GM21737 (cell line): Measurements from ENCODE around the gene NUP62.

Experiments
- ATAC-seq: cut with Tn5 transposase; IDR thresholded peaks from one replicate; pipeline ENCODE4 v1.9.1; 2021; ENCODE audit warnings: mild to moderate bottlenecking, moderate library complexity; ENCODE audit not compliant: unreplicated experiment

Gene NUP62

GRCh38 chr19:49883094-49883493, 46.2 kb downstream of the NUP62 start:
- no peak for ATAC-seq

DNA sequence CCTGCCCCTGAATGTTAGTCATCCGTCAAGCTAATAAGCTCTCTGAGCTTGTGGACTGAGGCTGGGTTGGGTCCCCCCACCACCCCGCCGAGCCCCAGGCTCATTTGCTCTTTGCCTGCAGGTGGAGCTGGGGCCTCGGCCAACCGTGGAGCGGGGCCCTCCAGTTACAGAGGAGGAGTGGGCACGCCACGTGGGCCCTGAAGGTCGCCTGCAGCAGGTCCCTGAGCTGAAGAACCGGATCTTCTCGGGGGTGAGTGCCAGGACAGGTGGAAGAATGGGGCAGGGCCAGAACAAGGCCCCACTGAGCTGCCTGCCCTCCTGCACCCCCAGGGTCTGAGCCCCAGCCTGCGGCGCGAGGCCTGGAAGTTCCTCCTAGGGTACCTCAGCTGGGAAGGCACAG, 46.7 kb downstream of the NUP62 start:
- no peak for ATAC-seq

- ATAC-seq: no peak
Measured at GRCh38 chr19:49881672-49882394, 47.5 kb downstream of the NUP62 start.

DNA sequence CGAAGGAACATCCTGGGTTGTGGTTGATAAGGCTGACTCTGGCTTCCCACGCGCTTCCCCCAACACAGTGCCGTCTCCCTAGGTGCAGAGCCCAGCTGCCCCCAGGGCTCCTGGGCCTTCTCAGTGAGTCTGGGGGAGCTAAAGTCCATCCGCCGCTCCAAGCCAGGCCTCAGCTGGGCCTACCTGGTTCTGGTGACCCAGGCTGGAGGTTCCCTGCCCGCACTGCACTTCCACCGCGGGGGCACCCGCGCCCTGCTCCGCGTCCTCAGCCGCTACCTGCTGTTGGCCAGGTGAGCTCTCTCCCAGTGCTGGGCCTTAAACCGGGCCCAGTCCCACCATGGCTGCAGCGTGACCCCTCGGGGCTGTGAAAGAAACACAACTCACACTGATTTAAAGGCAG, 48.1 kb downstream of the NUP62 start:
- no peak for ATAC-seq

DNA sequence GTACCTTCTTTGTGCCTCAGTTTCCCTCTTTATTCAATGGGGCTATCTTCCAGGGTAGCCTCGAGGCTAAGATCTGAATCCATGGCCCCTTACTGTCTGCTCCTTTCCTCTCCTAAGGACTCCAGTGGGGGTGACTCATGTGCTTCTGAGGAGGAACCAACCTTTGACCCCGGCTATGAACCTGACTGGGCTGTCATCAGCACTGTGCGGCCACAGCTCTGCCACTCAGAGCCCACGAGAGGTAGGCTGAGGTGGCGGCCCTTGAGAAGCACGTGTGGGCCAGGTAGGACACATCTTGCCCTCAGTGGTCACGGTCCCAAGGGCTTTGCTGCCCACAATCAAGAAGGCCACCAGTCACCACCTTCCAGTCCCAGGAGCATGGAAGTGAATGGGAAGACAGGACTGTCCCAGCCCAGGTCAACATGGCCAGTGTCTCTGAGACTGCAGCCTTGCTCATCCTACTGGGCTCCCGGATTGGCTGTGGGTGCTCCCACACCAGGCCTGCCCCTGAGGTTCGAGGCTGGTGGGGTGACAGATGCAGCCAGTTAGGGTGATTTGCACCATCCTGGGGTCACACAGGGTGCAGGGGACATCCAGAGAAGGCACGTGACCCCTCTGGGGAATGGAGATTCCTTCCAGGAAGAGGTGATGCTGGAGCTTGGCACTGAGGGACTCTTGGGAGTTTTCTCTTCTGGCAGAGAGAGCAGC, 49.0 kb downstream of the NUP62 start:
- no peak for ATAC-seq

DNA sequence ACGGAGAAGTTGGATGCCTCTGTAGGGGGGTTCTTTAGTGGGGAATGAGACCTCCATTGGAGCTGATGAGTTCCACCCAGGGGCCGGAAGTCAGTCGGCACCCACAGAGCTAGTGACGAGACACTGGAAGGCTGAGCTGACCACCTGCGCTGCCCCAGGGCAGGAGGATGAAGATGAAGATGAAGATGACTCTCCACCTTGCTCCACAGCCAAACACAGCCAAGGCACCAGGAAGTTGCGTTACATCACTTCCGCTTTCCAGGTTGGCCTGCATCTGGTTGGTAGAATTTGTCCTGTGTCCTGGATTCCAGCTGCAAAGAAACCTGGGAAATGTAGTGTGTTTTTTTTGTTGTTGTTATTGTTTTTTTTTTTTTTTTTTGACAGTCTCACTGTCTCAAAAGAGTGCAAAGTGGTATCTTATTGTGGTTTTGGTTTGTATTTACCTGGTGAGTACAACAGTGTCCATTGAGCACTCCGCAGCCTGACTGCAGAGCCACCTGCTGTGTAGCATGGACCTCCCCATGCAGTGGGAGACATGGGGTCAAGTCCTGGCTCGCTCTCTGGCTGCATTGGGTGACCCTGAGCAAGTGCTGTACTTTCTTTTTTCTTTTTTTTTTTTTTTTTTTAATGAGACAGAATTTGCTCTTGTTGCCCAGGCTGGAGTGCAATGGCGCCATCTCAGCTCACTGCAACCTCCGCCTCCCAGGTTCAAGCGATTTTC, 49.9 kb downstream of the NUP62 start:
- no peak for ATAC-seq

GRCh38 chr19:49878744-49879070, 50.6 kb downstream of the NUP62 start:
- ATAC-seq: no peak

- ATAC-seq: peak; percentile 46
Measured at GRCh38 chr19:49877879-49878743, 51.2 kb downstream of the NUP62 start.

- ATAC-seq: peak; percentile 56
Measured at GRCh38 chr19:49877020-49877878, 52.1 kb downstream of the NUP62 start, which contains the start of the genes AKT1S1 and TBC1D17. Gene AKT1S1 (minus strand): TSS chr19:49877355. CDS start chr19:49873295, 4,060 bp downstream. Gene TBC1D17 (plus strand): TSS chr19:49877702. CDS start chr19:49877724, 22 bp downstream.

DNA sequence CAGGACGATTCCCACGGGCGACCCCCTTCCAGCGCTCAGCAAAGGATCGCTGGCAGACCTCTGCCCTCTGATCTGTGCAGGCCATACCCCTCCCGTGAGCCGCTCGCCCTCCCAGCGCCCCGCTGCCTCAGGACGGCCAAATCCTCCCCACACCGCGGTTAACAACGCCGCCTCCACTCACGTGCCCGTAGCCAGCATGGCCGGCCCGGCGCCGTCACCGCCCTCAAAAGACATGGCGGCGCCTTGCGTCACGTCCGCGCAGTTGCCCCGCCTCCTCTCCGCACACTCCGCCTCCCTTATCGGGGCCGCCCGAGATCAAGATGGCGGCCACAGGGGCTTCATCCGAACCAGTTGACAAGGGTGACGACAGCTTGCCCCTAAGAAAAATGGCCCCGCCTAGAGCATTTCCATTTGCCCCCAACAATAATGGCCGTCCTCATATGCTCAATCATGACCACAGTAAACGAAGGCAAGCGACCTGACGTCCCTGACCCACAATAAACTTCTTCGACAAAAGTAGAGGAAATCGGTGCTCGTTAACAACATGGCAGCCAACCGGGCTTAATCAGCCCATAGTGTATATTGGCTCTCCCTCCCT, 52.8 kb downstream of the NUP62 start:
- ATAC-seq: peak; percentile 40

DNA sequence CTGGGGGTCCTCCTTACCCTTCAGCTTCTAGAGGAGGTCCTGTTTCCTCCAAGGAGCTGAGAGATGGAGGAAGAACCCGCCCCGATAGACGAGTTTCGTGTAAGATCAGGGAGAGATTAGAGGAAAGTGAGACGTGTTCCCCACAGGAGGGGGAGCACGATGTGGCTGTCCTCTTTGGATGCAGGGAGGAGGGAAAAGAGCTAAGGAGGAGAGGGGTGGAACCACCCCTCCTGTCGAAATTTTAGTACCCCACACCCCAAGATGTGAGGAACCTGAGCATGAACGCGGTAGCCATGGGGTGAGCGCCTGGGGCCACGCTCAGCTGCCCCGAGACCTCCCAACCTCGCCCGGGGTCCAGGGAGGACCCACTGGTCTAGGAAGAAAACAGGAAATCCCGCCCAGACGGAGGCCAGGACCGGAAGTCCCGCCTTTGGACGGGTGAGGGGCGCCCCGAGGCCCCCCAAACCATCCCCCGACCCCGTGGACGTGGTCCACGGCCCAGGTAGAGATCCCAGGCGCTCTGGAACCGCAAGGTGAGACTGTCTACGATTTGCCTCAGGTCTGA, 53.4 kb downstream of the NUP62 start:
- no peak for ATAC-seq

DNA sequence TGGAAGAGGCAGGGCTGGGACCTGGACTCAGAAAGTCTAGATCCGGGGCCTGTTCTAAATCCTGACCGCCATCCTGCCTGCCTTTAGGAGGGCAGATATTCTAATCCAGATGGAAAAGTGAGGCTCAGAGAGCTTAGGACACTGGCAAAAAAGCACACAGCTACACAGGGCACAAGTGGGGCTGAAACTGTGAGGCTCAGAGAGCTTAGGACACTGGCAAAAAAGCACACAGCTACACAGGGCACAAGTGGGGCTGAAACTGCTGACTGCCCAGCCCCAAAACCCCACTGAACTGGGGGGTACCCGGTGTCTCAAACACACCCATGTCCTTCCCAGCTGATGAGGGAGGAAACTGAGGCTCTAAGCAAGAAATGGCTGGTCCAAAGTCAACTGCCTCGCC, 54.1 kb downstream of the NUP62 start:
- no peak for ATAC-seq

DNA sequence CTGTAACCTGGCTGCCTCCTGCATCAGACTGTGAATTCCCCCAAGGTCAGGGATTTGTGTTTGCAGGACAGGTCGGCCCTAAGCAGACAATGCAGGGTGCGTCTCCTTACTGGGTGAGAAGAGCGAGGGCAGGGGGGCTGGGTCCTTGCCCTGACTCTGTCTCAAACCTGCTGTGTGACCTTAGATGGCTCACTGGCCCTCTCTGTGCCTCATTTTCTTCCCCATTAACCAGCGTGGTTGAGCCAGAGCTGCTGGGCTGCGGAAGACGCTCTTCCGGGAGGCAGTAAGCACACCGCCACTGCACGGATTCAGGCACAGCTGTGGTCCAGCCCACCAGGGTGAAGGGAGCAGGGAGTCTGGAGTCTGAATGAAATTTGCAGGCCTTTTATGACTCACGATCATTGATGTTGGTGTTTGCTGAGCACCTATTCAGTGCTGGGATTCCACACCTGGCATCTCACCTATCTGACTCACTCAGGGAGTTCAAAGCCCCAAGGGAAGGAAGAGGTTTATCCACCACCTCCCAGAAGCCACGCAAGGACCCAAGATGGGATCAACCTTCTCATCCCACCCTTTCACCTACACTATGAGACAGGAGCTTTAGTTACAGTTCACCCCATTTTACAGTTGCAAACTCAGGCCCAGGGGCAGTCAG, 54.7 kb downstream of the NUP62 start:
- ATAC-seq: no peak

DNA sequence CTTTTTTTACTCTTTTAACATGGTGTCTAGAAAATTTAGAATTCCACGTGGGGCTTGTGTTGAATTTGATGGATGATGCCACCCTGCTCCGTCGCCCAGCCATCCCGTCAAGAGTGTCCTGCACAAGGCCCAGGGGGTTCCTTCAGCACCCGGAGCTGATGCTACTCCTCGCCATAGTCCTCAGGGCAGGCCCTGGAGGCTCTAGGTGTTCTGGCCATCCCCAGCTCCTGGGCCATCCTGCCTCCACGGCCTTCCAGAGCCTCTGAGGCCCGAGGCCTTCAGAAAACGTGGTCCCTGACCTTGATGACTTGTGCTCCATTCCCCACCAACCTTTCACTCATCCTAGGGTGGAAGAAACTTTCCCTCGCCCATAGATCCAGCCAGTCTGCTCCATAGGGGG, 55.5 kb downstream of the NUP62 start:
- no peak for ATAC-seq

- ATAC-seq: no peak
Measured at GRCh38 chr19:49873129-49873521, 56.2 kb downstream of the NUP62 start.

DNA sequence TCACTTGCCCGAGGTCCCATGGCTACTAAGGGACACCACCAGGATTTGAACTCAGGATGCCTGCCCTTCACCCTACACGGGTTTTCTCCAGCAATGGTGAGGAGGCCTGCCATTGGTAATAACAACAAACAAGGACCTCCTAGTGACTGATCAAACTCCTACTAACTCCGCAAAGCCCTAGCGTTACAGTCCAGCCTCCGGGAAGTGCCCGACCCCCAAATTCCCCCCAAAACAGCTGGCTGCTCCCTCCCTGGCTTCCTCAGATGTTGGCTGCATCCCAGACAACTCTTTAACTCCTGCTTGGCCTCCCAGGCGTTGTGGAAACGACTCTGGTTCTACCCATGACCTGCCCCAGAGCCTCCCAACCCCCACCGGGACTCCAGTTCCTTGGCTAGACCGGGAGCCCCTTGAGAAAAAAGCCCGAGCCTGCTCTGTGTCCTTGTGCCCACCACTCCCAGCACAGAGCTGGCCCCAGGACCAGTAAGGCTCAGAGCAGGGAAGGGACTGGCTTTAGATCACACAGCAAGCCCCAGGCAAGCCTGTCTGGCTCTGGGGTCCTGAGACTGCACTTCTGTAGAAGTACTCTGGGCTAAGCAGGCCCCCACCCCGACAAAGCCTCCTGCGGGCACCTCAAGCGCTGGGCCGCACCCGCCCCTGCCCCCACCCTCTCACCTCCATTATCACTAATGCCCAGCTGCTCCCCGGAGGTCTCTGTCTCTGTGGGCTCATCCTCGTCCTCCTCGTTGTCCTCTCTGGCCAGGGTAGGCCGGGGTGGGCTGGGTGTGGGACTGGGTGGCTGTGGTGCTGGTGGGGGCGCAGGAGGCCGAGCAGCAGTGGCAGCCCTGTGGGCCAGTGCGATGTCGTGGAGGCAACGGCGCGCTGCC, 56.8 kb downstream of the NUP62 start:
- ATAC-seq: no peak

DNA sequence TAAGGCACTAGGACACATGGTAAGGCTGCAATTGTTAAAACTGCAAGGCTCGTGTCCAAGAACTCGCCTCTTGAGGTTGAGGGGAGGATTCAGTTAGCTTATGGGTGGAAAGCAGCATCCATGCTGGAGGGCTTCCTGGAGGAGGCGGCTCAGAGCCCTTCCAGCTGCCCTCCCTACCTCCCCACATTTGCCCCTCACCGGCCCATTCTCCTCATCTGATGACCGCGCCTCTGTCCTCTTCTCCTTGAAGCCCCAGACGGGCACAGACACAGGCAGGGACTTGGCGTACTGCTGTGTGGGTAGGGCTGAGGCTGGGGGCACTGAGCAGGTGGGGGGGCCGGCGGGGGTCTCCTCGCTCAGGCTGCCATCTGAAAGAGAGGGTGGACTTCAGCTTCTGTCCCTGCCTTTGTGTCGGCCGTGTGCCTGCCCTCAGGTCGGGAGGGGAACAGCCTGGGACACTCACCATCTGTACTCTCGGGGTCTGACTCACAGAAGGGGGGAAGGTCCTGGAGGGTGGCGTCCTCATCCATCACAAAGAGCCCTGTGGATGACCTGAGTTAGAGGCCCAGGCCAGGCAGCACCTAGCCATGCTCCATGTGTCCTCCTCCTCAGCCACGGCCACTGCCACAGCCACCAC, 57.8 kb downstream of the NUP62 start:
- ATAC-seq: no peak
